Fibroblast of skin of left quadriceps (primary cell): ENCODE measurements around the gene AMOTL1.

ENCODE experiments used
- DNase-seq, 2 experiments: peaks; one replicate each; pipeline ENCODE4 v3.0.0-alpha.2; 2013; ENCODE audit warnings: low read depth in 2 of 2

The AMOTL1 gene

DNA sequence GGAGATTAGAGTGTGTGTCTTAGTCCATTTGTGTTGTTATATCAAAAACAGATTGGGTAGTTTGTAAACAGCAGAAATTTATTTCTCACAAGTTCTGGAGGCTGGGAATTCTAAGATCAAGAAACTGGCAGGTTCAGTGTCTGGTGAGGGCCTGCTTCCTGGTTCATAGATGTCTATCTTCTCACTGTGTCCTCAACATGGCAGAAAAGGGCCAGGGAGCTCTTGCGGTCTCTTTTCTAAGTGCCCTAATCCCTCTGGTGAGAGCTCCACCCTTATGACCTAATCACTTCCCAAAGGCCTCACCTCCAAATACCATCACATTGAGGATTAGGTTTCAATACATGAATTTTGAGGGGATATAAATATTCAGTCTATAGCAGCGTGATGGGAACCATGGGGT, 25.5 kb upstream of the AMOTL1 start:
- no peak for DNase-seq

DNA sequence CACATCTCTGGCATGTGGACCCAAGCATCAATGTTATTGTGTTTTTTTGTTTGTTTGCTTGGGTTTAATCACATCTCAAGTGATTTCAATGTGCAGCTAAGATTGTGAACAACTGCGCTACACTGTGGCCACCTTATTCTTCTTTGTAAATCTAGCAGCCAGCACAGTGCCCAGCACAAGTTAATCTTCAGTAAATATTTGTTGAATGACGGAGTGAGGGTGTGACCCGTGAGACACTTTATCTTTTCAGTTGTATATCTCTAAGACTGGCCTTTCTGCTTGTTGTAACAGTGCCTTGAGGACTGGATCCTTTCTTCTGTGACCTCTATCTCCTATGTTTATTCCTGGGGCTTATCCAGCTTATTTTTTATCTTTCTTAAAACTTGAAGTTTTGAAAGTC, 21.4 kb upstream of the AMOTL1 start:
- DNase-seq, result no peak

DNA sequence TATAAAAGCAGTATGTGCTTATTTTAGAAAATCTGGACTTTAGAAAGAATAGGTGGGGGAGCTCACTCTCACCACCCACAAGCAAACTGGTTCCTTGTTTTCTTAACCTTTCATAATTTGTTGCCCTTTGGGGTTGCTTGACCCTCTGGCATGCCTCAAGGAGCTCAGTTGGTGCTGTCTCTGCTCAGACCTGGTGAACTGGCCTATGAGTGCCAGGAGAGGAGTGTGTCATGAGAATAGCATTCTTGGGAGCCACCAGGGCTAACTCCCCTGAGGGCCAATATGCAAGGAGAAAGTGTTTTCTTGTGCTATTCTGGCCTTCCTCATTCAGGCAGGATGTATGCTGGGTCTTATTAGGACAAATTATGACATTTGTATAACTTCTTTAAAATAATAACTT, 21.0 kb upstream of the AMOTL1 start:
- no peak for DNase-seq

DNA sequence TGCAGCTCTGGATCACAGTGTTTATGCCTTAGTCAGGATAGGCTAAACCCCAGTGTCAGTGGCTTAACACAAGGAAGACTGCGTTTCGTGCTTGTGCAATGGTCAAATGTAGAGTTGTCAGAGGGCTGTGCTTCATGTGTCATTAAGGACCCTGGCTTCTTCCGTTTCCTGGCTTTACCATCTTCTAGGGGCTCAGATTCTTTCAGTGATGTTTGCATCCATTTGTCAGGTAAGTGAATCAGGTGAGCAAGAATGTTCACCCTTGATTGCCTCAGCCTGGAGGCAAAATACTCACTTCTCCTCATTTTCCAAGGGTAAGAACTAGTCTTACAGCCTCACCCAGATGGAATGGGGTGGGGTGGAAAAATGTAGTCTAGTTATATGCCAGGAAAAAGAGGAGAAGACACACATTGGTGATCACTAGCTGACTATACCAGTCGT, 20.5 kb upstream of the AMOTL1 start:
- DNase-seq, result no peak

DNA sequence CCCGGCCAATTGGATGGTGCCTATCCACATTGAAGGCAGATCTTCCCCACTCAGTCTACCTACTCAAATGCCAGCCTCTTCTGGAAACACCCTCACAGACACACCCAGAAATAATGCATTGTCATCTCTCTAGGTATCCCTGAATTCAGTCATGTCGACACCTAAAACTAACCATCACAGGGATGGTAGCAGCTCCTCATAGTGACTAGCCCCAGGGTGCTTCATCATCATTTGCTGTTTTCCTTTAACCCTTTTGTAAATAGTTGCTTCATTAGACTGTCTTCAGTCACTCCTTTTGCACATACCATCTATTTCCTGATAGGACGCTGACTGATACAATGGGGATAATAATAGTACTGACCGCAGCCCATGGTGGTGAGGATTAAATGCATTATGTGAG, 18.8 kb upstream of the AMOTL1 start:
- DNase-seq, result no peak

DNA sequence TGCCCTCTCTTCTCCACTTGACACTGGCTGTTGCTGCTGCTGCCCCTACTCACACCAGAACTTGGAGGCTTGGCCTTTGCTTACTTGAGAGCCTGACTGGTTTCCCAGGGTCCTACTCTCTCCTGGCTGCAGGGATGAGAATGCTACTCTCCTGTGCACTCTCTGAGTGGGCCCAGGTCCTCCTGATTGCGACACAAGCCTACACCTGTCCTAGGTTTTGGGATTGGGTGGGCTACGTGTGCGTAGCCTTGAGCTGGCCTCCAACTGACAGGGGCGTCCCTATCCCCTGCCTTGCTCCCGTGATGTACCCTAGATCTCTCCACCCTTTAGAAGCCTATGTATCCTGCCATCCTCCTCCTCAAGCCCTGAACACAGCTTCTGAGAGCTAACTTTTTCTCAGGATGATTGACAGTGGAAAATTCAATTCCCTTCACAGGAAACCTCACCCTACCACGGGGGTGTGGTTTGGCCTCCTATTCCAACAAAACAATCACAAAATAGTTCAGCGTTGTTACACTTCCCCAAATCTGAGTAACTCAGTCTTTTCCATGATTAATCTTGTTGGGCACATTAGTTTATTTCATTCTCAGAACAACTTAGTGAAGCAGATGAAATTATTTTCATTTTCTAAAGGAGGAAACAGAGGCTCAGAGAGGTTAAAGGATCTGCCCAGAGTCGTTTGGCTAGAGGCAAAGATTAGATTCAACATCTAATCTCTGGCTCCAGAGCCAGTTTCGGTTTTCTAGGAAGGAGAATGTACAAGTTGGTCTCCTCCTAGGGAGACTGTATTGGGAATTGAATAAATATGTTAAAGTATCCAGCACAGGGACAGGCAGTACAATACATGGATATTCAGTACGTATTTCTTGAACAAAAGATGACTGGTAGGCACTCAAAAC, 17.6 kb upstream of the AMOTL1 start:
- DNase-seq, result no peak

DNA sequence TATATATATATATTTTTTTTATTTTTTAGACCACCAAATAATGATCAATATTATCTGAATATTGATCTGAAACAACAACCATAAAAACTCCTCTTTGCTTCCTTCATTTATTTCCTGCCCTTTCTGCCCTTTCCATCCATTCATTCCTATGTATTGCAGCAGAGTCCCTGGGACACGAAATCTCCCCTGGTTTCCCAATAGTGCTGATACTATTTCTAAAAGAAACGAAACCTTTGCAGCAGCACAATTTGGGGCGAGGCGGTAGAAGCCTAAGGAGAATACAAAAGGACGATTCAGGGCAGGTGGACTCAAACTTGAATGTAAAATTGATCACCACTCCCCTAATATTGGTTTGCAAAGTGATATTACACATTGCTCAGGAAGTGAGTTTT, 16.9 kb upstream of the AMOTL1 start:
- no peak for DNase-seq

DNA sequence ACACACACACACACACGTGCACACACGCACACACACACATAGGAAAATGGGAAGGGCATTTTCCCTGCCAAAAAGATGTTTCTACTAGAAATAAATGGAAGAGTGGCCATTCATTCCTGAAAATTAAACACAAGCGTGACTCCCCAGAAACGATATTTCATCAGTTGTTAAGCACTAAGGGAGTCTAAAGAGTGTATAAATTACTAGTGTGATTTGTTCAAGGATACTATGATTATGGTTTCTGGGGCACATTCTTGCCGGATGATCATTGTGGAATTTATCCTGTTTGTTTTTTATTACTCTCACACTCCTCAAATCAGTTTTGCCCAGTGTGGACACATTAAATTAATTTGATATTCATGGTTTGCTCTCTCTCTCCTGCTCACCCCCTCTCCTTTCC, 16.4 kb upstream of the AMOTL1 start:
- peak; percentile 45 to 55 for DNase-seq

DNA sequence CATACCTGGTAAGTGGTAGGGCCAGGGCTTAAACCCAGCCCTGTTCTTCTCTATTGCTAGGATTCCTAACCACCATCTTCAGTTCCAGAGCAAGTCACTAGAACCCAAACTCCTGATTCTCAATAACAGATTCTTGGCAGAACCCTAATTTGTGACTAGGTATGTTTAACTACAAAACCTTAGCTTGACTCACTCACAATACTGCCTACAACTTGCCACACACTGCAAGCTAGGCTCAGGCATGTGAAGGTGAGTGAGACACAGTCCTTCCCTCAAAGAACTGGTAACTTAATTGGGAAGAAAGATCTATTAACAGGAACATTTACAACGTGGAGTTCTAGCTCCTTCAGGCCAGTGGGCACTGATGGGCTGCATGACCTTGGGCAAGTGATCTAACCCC, 14.5 kb upstream of the AMOTL1 start:
- DNase-seq, result no peak

DNA sequence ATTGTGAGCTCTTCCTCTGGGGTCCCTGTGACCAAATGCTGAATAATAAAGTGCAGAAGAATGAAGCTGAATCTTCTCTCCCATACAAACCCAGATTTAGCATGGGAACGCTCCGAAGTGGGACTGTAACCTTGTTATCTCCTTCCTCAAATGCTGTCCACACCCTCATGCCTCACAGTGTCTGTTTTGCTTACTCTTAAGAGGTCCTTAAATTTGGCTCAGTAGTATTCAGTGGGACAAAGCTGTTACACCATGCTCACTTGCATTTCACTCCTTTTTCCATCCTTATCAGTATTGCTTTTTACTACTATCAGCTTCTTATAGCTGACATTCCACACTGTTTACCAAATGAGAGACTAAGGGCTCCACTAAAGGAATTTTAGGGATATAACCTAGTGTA, 13.8 kb upstream of the AMOTL1 start:
- no peak for DNase-seq

DNA sequence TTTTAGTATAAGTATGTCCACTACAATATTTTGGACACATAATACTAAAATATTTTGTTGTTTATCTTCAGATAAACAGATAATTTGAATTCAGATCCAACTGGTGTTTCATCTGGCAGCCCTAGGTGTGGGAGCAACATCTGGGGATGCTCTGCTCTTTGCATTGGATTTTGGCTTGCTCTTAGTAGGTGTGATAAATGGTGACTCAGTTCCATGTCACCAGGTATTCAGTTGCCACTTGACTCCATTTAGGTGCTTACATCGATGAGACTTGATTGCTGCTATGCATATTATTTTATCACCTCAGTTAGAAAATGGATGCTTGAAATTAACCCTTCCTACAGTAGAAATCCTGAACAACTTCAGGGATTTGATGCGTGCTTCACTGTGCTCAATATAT, 13.3 kb upstream of the AMOTL1 start:
- DNase-seq, result no peak

DNA sequence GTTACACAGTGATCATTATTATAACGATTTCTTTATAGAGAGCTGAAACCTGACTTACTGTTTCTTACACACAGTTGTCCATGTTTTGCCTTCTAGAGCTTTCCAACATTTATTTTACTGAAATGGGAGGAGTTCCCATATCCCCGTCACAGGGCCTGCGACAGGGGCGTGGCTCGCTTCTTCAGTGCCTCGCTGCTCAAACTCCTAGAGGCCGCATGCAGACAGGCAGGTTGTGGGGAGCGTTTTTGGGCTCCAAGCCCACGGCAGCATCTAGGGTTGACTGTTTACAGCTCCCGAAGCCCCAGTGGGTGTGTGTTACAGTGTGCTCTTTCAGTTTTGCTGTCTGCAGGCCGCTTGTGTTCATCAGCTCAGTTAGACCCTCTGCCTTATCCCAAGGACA, 12.7 kb upstream of the AMOTL1 start:
- DNase-seq, result no peak

DNA sequence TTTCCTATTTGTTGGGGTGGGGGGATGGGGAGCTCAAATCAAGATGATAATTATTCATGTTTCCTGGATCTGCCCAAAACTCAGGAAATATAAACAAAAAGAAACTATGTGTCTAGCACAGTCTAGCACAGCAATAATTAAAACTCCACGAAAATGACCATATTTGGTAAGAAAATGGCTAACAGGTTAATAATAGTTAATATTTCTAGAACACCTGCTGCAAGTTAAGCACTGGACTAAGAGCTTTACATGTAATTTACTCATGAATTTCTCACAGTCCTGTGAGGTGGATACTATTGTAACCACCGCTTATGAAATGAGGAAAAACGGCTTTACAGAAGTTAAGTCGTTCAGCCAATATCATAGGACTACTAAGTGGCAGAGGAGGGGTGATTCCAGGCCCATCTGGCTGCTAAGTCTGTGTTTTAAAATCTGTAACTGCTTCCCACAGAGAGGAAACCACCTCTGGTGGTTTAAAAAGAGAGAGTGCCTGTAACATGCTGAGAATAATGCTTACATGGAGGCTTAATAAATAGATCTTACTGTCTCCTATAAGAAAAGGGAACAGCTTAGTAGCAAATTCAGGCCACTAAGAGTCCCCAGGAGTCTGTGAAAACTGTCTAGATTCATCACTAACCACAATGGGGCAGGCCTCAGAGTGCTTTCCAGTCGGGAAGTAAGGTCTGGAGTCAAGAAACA, 11.0 kb upstream of the AMOTL1 start:
- no peak for DNase-seq

DNA sequence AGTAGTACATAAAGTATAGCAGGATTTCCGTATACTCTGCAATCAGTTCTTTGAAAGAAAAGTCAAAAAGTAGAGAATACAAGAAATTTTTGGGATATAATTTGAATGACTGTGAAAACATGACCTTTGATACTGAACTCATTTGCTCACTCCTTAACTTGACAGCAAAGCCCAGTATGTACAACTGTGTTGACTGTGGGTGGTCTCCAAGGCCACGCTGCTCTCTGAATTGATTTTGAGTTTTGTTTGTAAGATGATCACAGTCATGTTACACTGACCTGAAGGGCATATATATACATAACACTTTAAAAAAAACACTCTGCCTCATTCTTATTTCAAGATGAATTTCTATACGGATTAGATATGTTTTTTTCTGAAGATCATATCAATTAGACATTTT, 9.5 kb upstream of the AMOTL1 start:
- no peak for DNase-seq

DNA sequence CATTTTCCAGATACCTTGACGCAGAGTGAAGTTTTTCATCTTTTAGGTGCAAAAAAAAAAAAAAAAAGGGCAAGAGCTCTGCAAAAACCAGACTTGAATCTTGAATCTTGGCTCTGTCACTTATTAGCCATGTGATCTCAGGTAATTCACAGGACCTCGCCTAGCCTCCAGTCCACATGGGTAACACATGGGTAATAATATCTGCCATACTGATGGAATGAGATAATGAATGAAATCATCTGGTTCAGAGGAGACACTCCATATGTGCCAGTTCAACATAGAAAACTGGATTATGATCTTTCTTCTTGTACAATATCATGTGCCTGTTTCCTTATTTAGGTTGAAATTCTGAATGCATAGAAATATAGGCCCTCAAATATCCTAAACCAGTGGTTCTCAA, 8.6 kb upstream of the AMOTL1 start:
- DNase-seq, result no peak

DNA sequence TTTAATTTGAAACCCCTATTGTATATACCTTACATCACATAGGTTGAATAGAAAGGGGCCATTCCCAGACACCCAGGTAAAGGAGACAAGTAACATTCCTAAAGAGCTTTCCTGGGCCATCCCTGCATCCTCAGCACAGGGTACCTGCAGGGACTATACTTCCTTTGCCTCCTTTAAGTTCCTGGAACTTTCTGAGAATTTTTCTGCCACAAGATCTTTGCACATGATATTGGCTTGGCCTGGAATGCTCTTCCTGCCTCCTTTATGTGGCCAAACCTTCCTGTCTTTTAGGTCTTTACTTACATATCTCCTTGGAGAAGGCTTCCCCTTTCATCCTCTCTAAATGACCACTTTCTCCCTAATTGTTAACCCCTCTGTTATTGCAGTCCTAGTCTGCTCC, 7.9 kb upstream of the AMOTL1 start:
- no peak for DNase-seq

DNA sequence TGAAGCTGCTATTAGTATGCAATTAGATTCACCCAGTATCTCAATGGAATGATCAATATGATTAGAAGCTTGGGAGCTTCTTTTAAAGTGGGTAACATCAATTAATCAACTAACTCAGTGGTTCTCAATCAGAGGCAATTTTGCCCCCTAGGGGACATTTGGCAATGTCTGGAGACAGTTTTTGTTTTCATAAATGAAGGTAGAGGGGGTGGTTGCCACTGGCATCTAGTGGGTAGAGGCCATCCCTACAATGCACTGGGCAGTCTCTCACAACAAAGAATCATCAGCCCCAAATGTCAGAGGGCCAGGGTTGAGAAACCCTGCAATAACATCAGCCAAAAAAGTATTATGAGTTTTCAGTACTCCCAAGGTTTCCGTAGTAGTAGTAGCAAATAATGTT, 5.9 kb upstream of the AMOTL1 start:
- no peak for DNase-seq

DNA sequence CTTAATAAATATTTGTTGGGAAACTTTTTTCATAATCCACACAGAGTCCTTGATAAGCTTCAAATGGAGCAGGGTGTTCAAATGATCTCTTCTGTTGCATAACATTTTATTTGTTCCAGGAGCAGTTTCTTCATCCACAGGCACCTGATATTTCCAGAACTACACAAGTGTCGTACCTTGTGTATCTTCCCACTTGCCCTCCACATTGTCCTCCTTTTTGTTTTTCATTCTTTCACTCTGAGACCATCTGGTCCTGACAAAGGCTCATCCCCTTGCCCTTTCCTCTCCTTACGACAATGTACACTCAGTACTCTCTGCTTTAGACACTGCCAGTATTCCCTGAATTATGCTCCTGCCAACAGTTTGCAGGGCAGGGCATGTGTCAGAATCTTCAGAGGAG, 5.2 kb upstream of the AMOTL1 start:
- no peak for DNase-seq

DNA sequence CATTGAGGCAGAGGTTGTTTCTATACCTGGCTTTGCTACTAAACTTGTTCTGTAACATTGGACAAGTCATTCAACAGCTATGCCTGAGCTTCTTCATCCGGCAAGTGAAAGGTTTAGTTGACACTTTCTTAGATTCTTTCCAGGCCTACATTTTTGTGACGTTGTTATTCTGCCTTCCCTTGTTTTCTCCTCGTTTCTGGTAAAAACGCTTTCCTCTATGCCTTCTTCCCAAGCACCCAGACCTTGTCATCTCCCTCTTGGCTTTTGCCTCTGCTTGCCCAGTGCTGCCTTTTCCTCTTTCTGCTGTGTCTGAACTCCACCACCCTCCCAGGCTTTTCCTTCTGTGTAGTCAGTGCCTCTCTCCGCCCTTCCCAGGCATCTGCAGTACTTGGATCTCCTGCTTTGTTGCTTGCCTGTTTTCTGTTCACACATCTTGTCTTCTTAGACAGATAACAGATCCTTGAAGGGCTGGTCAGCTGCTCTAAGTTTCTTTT, 1.4 kb upstream of the AMOTL1 start:
- DNase-seq, result no peak

DNA sequence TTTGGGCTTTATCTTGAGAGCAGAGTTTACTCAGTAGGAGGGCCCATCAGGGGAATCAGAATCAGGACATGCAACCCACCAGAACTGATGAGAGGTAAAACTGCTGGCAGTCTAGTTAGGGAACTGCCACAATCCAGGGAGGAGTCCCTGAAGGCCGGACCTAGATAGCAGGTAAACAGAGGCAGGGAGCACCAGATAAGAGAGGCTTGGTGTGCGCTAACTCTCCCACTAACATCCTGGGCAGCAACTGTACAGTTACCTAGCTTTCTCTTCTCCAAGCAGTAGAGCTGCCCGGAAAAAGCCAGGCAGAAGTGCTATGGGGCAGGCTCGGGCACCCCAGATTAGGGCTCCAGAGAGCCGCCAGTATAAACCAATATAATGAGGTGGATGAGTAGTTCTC, 865 bp upstream of the AMOTL1 start:
- DNase-seq, result no peak

DNA sequence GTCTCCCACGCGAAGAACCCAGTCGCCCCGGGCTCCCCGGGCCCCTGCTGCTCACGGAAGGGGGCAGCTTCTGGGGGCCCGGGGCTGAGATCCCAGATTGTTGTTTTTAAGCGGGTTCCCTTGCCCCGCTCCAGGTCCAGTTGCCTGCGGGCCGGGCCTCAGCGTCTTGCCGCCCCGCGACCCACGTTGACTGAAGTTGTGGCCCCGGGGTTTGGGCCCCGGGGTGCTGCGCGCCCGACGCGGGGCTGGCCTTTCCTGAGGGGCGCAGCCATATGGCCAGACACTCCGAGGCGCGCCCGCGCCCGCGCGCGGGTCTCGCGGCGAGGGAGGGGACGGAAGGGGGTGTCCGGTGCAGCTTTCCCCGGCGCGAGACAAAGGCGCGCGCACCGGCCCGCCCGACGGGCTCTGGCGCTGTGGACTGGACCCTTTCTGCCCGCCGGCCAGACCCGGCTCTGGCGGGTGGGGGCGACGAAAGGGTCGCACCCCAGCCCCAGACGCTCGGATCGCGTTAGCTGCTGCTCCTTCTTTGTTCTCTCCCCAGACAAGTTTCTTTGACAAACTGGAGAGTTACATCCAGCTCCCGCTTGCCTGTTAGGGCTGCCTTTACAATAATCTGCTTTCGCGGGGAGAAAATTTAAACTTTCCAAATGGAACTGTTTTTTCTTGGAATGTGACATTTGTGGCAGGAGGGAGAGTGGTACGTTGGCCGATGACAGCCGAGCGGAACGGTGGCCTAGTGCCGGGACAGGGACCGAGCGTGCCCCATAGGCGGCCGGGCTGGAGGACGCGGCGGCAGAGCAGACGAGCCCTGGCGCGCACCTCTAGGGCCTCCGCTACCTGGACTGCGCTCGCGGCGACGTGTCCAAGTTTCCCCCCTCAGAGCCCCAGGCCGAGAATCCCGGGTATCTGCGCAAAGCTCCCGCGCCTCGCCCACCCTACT, 716 bp downstream of the AMOTL1 start:
- no peak for DNase-seq

DNA sequence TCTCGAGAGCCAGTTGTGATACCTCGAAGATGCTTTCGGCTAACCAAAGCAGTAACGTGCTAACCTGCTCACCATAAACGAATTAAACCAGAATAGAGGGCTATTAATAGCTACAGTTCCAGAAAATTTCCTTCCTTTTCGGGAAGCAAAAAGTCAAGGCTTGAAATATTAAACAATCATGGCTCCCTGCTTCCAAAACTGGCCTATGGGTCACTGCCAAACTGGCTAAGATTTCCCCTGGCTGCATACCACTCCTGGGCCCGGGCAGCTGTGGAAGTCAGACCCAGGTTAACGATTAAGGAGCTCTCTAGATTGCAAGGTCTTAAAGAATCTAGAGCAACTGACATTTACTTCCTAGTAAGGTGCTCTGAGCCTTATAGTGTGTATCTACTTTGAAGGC, 1.7 kb downstream of the AMOTL1 start:
- DNase-seq, result no peak
